Astrocyte of the cerebellum (primary cell): Measurements from ENCODE around the gene CROCC.
"Not testable (repeated sequence)": the region's sequence is repeated elsewhere in the genome, so short reads cannot be mapped to it uniquely, and the experiment has no call there.

ENCODE experiments used
- DNase-seq: peaks from one replicate; pipeline ENCODE4 v3.0.0-alpha.2; 2011; ENCODE audit warnings: low read depth
- H3K4me3 ChIP-seq: 2 replicates; pipeline ENCODE4 v1.5.1; 2011; ENCODE audit warnings: mild to moderate bottlenecking, low read depth, low read length, moderate library complexity
- in situ Hi-C: cut with HindIII; loops from 2 replicates; pipeline ENCODE4 v1.10.0; 2017; ENCODE audit warnings: low sequenced_read_pairs
- TF ChIP-seq, protein P1 (sequence below): IDR thresholded peaks from 2 replicates; pipeline ENCODE4 v1.5.1; 2012; ENCODE audit warnings: low read length, low read depth, moderate library complexity, mild to moderate bottlenecking; ENCODE audit errors: missing control alignments

Gene CROCC

DNA sequence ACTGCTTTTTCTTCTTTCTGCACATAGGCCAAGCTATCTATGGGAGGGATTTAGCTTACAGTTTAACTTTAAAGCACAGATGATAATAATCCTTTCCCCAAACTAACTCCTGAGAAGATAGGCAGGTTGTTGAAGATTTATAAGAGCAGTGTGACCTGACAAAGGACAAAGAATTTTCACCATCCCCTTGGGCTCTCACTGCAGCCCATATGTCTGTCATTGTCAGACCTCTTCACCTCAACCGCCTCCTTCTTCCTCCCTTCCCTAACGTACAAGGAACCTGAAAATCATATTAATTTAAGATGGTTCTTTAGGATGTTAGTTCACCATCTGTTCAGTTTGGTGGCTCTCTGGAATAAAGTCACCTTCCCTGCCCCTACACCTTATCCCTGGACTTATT is 21.0 kb upstream of the CROCC start:
- H3K4me3 ChIP-seq: no peak overlapping the region
- TF ChIP-seq, protein P1, sequence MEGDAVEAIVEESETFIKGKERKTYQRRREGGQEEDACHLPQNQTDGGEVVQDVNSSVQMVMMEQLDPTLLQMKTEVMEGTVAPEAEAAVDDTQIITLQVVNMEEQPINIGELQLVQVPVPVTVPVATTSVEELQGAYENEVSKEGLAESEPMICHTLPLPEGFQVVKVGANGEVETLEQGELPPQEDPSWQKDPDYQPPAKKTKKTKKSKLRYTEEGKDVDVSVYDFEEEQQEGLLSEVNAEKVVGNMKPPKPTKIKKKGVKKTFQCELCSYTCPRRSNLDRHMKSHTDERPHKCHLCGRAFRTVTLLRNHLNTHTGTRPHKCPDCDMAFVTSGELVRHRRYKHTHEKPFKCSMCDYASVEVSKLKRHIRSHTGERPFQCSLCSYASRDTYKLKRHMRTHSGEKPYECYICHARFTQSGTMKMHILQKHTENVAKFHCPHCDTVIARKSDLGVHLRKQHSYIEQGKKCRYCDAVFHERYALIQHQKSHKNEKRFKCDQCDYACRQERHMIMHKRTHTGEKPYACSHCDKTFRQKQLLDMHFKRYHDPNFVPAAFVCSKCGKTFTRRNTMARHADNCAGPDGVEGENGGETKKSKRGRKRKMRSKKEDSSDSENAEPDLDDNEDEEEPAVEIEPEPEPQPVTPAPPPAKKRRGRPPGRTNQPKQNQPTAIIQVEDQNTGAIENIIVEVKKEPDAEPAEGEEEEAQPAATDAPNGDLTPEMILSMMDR: no peak
- in situ Hi-C loops: no loop called here
- DNase-seq: no peak

DNA sequence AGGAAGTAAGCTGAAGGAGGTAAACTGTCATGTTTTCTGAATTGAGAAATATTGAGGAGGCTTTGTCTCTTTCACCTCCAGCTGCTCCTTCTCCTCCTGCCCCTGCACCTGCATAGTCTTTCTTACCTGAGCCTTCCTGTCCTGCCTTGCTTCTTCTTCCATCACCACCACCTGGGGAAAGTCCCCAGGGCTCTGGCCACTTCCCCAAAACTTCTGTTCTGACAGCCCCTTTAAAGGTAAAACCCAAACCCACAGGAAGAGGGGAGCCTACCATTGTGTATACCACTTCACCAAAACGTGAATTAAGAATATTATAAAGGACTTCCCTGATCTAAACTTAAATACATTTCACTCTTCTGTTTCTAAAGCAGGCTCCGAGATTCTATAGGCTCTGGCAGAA is 20.4 kb upstream of the CROCC start:
- H3K4me3 ChIP-seq, in situ Hi-C loops, DNase-seq: not testable (repeated sequence)

DNA sequence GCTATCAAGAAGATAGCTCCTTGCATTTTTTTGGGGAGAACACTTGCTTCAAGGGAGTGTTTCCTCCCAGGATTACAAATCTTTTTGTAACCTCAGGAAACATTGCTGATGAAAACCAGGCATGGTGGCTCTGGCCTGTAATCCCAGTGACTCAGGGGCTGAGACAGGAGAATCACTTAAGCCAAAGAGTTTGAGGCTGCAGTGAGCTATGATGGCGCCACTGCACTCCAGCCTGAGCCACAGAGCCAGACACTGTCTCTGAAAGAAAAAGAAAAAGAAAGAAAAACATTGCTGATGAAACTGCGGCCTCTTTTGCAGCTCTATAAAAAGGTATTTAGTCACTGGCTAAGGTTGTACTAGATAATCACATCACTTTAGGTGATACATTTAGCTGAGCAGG is 18.7 kb upstream of the CROCC start:
- TF ChIP-seq, protein P1: no peak
- H3K4me3 ChIP-seq: no peak overlapping the region
- DNase-seq: no peak
- in situ Hi-C loops: no loop called here

DNA sequence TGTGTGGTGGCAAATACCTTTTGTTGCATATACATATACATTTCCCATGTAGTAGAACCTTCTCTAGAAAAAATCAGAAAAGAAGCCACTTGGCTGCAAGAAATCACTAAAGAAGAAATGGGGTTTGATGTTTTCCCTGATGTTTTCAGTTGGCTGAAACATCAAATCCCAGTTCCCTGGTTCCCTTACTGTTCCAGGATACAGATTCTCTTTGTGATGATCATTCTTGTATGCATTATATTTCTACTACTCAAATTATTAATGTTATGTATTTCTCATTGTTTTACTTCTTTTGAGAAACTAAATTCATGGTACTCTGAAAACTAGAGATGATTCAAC is 18.3 kb upstream of the CROCC start:
- TF ChIP-seq, protein P1: no peak
- in situ Hi-C loops: no loop called here
- peak overlapping the region; percentile 39 for H3K4me3 ChIP-seq
- no peak for DNase-seq

DNA sequence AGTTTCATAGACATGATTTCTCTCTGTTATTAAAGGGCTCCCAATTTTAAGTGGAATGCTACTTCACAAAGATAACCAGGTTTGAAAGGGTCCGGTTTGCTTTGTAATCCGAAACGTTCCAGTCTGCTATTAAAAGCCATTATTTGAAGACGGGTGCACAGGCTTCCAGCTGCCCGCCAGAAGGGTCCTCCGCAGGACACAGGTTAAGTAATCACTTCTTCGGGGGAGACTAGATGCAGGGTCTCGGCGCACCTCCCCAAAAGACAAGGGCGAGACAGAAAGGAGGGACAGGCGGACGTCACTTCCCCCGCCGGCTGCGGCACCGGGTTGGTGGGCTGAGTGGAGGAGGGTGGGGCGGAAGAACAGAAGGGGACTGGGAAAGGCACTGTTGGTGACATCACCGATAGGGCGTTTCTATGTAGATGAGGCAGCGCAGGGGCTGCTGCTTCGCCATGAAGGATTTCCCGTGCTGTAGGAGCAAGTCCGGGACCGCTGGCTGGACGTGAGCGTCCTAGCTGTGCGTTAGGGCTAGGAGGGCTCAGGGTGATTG is 17.1 kb upstream of the CROCC start:
- peak overlapping the region; percentile 39 for H3K4me3 ChIP-seq
- TF ChIP-seq, protein P1: no peak
- peak; percentile 92 for DNase-seq
- in situ Hi-C loops: no loop called here

DNA sequence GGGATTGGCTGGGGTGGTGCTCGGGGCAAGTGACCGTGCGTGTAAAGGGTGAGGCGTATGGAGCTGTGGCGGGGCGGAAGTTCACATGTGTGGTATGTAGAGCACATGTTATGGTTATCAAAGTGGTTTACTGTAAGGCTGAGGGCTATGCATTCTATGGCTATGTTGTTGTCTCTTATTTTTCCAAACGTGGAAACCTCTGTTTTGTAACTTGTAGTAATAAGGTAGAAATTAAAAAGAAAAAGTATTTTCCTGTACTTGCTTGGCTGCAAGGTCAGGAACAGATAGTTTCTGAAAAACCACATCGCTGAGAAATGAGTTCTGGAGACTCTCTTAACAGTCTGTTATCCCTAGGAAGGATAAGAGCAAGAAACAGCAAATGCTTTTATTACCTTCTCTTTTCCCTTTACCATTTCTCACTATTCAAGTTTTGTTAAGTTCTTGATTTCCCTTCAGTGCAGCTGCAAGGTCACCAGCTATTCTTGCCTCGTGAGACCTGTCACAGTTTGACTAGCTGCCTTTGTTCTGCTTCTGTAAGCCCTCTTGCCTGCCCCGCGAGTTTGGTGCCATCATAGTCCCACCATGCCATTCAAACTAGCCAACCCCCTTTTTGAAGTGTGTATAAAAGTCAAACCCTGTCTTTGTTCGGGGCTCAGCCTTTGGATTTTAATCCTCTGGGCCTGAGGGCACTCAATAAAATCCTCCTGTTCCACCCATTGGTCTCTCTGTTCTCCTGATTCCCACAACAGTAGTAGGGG is 16.4 kb upstream of the CROCC start:
- DNase-seq: peak; percentile 57
- TF ChIP-seq, protein P1: no peak
- peak overlapping the region; percentile 39 for H3K4me3 ChIP-seq
- in situ Hi-C loops: no loop called here

DNA sequence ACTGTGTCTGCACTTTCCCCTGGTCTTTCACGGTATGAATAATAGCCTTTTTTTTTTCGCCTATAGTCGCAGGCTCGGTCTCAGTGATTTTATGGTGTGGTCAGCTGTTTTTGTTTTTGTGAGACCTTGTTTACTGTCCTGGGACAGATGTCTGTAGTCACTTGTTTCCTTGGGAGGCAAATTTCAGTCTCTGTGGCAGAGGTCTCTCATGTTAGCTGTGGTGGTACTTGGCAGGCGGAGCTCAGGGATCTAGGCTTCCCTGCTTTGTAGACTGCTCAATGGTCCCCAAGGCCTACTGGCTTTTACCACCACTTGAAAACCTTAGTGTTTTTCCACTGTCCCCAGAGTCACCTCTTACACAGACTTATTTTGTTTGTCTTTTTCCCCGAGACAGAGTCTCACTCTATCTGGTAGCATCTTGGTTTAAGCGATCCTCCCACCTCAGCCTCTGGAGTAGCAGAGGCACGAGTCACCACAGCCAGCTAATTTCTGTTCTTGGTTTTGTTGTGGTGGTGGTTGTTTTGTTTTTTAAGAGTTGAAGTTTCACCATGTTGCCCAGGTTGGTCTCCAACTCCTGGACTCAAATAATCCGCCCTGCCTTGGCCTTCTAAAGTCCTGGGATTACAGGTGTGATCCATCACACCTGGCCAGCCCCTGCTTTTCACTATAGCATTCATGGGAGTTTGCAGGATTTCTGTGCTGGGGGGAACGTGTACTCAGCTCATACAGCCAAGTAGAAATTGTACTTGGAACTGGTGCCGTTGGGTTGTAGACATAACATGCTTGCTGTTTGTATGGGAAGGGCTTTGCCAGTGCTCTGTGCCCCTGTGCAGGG is 15.6 kb upstream of the CROCC start:
- no peak overlapping the region for H3K4me3 ChIP-seq
- TF ChIP-seq, protein P1: no peak
- in situ Hi-C loops: no loop called here
- no peak for DNase-seq
